Measurements from ENCODE around the gene SRGAP1. TPM values are rescaled to one million over a fixed set of nuclear protein-coding genes. Genes with fewer than 3 reads are reported as not detected.

SRGAP1 gene
- total and polyA plus RNA-seq, 2 of the 13 experiments (the other 11 are each of a cell fraction or from before 2014, with no cell fraction given), result 1.6 to 3.4 TPM

- BruUV-seq (replicated peaks), result no TSS peak
- Histone ChIP-seq H3K4me1 (ENCODE audit: insufficient read depth, low read length) (no peaks in the 10 kb centered on the region), H3K9me3 (ENCODE audit: low read length) (no peaks in the 10 kb centered on the region), H3K27me3 (ENCODE audit: control insufficient read depth in 1 of 2, insufficient read depth in 2 of 2, low read length in 2 of 2) (no peaks in the 10 kb centered on the region), H3K79me2 (ENCODE audit: insufficient read depth, low read length) (no peaks in the 10 kb centered on the region), H3K4me3 (replicated peaks in 1 of 3; ENCODE audit: insufficient read depth in 1 of 3, low read depth in 2 of 3, low read length in 3 of 3) (no peak overlapping the region), H2AFZ (ENCODE audit: low read length) (no peak overlapping the region), H3K9ac (ENCODE audit: insufficient read depth, low read depth, low read length) (no peak overlapping the region), H3K4me2 (ENCODE audit: low read depth, low read length) (no peak overlapping the region), H4K20me1 (ENCODE audit: insufficient read depth, low read length) (no peaks in the 10 kb centered on the region), H3K36me3 (replicated peaks in 1 of 2; ENCODE audit: control insufficient read depth in 1 of 2, insufficient read depth in 2 of 2, low read length in 2 of 2) (no peaks in the 10 kb centered on the region), H3K27ac (ENCODE audit: extremely low read length, insufficient read depth, low read length) (no peak overlapping the region)
- ATAC-seq (no peak), DNase-seq (ENCODE audit: low spot score) (no peak), FAIRE-seq (no peak)
- intact Hi-C loops (cut with micrococcal nuclease; ENCODE audit: unreplicated experiment), result no loop called here
- WGBS (ENCODE audit: low lambda C conversion rate), result 82% methylated on average over 3 of the region's 3 CpGs
- TF ChIP-seq MAF1 (CRISPR knock-in tag; IDR thresholded peaks at IDR 0.05; ENCODE audit: borderline replicate concordance), result no peak
- in situ Hi-C loops (cut with HindIII; ENCODE audit: extremely low pct_ligation_motif_present, low pct_unique_long_range_greater_than_20kb), result no loop called here
- ChIA-PET CTCF (ENCODE audit: low intra/inter-chr PET ratio, low total read pairs) (no interaction called here), POLR2A (no interaction called here)
Observed at GRCh38 chr12:63929426-63929825, 84.9 kb downstream of the SRGAP1 start.

DNA sequence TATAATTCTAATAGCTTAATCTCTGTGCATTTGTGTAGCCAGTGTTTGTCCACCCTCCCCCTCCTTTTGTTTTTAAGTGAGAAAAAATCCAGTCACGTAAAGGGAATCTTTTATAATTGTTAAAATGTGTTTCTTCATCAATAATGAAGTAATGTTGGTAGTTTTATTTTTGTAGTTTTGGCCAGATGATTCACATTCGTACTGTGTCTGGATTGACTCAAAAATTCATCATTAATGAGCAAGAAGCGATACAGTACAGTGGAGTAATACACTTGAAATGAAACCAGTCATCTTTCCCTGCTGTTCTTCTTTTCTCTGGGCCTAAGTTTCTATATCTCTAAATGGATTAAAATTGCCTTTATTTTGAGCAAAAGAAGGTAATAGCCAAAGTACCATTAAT, 86.5 kb downstream of the SRGAP1 start:
- Histone ChIP-seq H3K79me2 (ENCODE audit: insufficient read depth, low read length) (no peaks in the 10 kb centered on the region), H3K36me3 (replicated peaks in 1 of 2; ENCODE audit: control insufficient read depth in 1 of 2, insufficient read depth in 2 of 2, low read length in 2 of 2) (no peaks in the 10 kb centered on the region), H3K9ac (ENCODE audit: insufficient read depth, low read depth, low read length) (no peak overlapping the region), H3K4me2 (ENCODE audit: low read depth, low read length) (no peak overlapping the region), H3K27ac (ENCODE audit: extremely low read length, insufficient read depth, low read length) (no peak overlapping the region), H3K9me3 (ENCODE audit: low read length) (no peaks in the 10 kb centered on the region), H3K27me3 (ENCODE audit: control insufficient read depth in 1 of 2, insufficient read depth in 2 of 2, low read length in 2 of 2) (no peaks in the 10 kb centered on the region), H2AFZ (ENCODE audit: low read length) (no peak overlapping the region), H3K4me3 (replicated peaks in 1 of 3; ENCODE audit: insufficient read depth in 1 of 3, low read depth in 2 of 3, low read length in 3 of 3) (no peak overlapping the region), H3K4me1 (ENCODE audit: insufficient read depth, low read length) (no peaks in the 10 kb centered on the region), H4K20me1 (ENCODE audit: insufficient read depth, low read length) (no peaks in the 10 kb centered on the region)
- no peak for ATAC-seq
- no TSS peak for BruUV-seq (replicated peaks)
- no peak for FAIRE-seq
- intact Hi-C loops (cut with micrococcal nuclease; ENCODE audit: unreplicated experiment), result no loop called here
- no peak for TF ChIP-seq ZNF781 (CRISPR knock-in tag; IDR thresholded peaks at IDR 0.05; ENCODE audit: borderline replicate concordance, not compliant biosample characterization)
- TF ChIP-seq, protein P1, sequence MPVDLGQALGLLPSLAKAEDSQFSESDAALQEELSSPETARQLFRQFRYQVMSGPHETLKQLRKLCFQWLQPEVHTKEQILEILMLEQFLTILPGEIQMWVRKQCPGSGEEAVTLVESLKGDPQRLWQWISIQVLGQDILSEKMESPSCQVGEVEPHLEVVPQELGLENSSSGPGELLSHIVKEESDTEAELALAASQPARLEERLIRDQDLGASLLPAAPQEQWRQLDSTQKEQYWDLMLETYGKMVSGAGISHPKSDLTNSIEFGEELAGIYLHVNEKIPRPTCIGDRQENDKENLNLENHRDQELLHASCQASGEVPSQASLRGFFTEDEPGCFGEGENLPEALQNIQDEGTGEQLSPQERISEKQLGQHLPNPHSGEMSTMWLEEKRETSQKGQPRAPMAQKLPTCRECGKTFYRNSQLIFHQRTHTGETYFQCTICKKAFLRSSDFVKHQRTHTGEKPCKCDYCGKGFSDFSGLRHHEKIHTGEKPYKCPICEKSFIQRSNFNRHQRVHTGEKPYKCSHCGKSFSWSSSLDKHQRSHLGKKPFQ (CRISPR knock-in tag; IDR thresholded peaks at IDR 0.05; ENCODE audit: insufficient replicate concordance), result no peak
- no peak for TF ChIP-seq MTA1 (CRISPR knock-in tag; IDR thresholded peaks at IDR 0.05; ENCODE audit: borderline replicate concordance)
- TF ChIP-seq PITX1 (CRISPR knock-in tag; IDR thresholded peaks at IDR 0.05), result no peak
- no peak for TF ChIP-seq KMT2B (CRISPR knock-in tag; IDR thresholded peaks at IDR 0.05)
- TF ChIP-seq JUND (CRISPR knock-in tag; IDR thresholded peaks at IDR 0.05), result no peak
- no peak for TF ChIP-seq BCL6 (CRISPR knock-in tag; IDR thresholded peaks at IDR 0.05)
- TF ChIP-seq SMARCC2 (IDR thresholded peaks at IDR 0.05), result no peak
- no peak for TF ChIP-seq JUN (CRISPR knock-in tag; IDR thresholded peaks at IDR 0.05)
- no peak for TF ChIP-seq ZNF282 (IDR thresholded peaks at IDR 0.05; ENCODE audit: partially characterized antibody)
- TF ChIP-seq, protein P2, sequence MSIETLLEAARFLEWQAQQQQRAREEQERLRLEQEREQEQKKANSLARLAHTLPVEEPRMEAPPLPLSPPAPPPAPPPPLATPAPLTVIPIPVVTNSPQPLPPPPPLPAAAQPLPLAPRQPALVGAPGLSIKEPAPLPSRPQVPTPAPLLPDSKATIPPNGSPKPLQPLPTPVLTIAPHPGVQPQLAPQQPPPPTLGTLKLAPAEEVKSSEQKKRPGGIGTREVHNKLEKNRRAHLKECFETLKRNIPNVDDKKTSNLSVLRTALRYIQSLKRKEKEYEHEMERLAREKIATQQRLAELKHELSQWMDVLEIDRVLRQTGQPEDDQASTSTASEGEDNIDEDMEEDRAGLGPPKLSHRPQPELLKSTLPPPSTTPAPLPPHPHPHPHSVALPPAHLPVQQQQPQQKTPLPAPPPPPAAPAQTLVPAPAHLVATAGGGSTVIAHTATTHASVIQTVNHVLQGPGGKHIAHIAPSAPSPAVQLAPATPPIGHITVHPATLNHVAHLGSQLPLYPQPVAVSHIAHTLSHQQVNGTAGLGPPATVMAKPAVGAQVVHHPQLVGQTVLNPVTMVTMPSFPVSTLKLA (IDR thresholded peaks at IDR 0.05), result no peak
- no peak for TF ChIP-seq RBM22 (optimal IDR thresholded peaks at IDR 0.05; ENCODE audit: low read length)
- ChIA-PET CTCF (ENCODE audit: low intra/inter-chr PET ratio, low total read pairs) (no interaction called here), POLR2A (no interaction called here)
- DNase-seq (ENCODE audit: low spot score), result no peak
- in situ Hi-C loops (cut with HindIII; ENCODE audit: extremely low pct_ligation_motif_present, low pct_unique_long_range_greater_than_20kb), result no loop called here
- WGBS (ENCODE audit: low lambda C conversion rate), result 96% methylated on average over 3 of the region's 3 CpGs
